Measurements from ENCODE around the gene ZNF331.
A peak's percentile ranks its signal among the peaks of the same experiment; 100 is the strongest.
"Not testable (repeated sequence)": the region's sequence is repeated elsewhere in the genome, so short reads cannot be mapped to it uniquely, and the experiment has no call there.

ZNF331 gene

GRCh38 chr19:53537521-53538377, at the start of gene ZNF331:
ZNF331 (plus strand) TSS chr19:53538145; CDS start chr19:53569377, 31,232 bp downstream.
- ATAC-seq (peak; percentile 90), DNase-seq (ENCODE audit: low spot score in 2 of 2) (peak; percentile 79 to 88)
- H3K4me3 Mint-ChIP-seq, result peak within 1 kb of the TSS; percentile 97
- peaks cover 2% of the 10 kb centered on the region for H3K9me3 Mint-ChIP-seq
- peak within 1 kb of the TSS; percentile 98 for H3K27ac Mint-ChIP-seq
- peaks cover 18% of the 10 kb centered on the region for H3K4me1 Mint-ChIP-seq
- H3K36me3 Mint-ChIP-seq, result peaks cover 45% of the 10 kb centered on the region

GRCh38 chr19:53492153-53492552, 45.8 kb upstream of the ZNF331 start:
- DNase-seq (ENCODE audit: low spot score in 2 of 2) (no peak), ATAC-seq (no peak)
- Mint-ChIP-seq H3K9me3 (peaks cover 31% of the 10 kb centered on the region), H3K36me3 (peaks cover 36% of the 10 kb centered on the region), H3K4me3 (no peak overlapping the region), H3K27ac (no peak overlapping the region), H3K4me1 (no peaks in the 10 kb centered on the region)

- peaks cover 24% of the 10 kb centered on the region for H3K9me3 Mint-ChIP-seq
- DNase-seq (ENCODE audit: low spot score in 2 of 2); ATAC-seq; H3K27ac Mint-ChIP-seq; H3K4me3 Mint-ChIP-seq; H3K4me1 Mint-ChIP-seq; H3K36me3 Mint-ChIP-seq: not testable (repeated sequence)
Measured at GRCh38 chr19:53497311-53498023, 40.5 kb upstream of the ZNF331 start.

GRCh38 chr19:53498024-53498395, 39.9 kb upstream of the ZNF331 start:
- H3K4me3 Mint-ChIP-seq; ATAC-seq; H3K36me3 Mint-ChIP-seq; H3K4me1 Mint-ChIP-seq; DNase-seq (ENCODE audit: low spot score in 2 of 2); H3K27ac Mint-ChIP-seq: not testable (repeated sequence)
- peaks cover 23% of the 10 kb centered on the region for H3K9me3 Mint-ChIP-seq

GRCh38 chr19:53503151-53503550, 34.8 kb upstream of the ZNF331 start:
- H3K36me3 Mint-ChIP-seq, H3K4me3 Mint-ChIP-seq, ATAC-seq: not testable (repeated sequence)

GRCh38 chr19:53503671-53504364, 34.1 kb upstream of the ZNF331 start:
- not testable (repeated sequence) for H3K4me1 Mint-ChIP-seq; H3K36me3 Mint-ChIP-seq; ATAC-seq; H3K27ac Mint-ChIP-seq; DNase-seq (ENCODE audit: low spot score in 2 of 2); H3K4me3 Mint-ChIP-seq
- H3K9me3 Mint-ChIP-seq, result peaks cover 11% of the 10 kb centered on the region

More at GRCh38 chr19:53503151-53503550, 34.8 kb upstream of the ZNF331 start:
- not testable (repeated sequence) for DNase-seq (ENCODE audit: low spot score in 2 of 2); H3K27ac Mint-ChIP-seq; H3K4me1 Mint-ChIP-seq
- H3K9me3 Mint-ChIP-seq, result peaks cover 14% of the 10 kb centered on the region

- not testable (repeated sequence) for H3K9me3 Mint-ChIP-seq; DNase-seq (ENCODE audit: low spot score in 2 of 2); ATAC-seq; H3K4me3 Mint-ChIP-seq; H3K27ac Mint-ChIP-seq; H3K36me3 Mint-ChIP-seq; H3K4me1 Mint-ChIP-seq
Measured at GRCh38 chr19:53504365-53504703, 33.6 kb upstream of the ZNF331 start.

GRCh38 chr19:53504885-53505284, 33.1 kb upstream of the ZNF331 start:
- ATAC-seq, result no peak
- H3K27ac Mint-ChIP-seq, result no peak overlapping the region
- H3K4me1 Mint-ChIP-seq, result no peaks in the 10 kb centered on the region
- no peaks in the 10 kb centered on the region for H3K36me3 Mint-ChIP-seq
- peaks cover 7% of the 10 kb centered on the region for H3K9me3 Mint-ChIP-seq
- H3K4me3 Mint-ChIP-seq, result no peak overlapping the region
- DNase-seq (ENCODE audit: low spot score in 2 of 2), result no peak

GRCh38 chr19:53506728-53507127, 31.2 kb upstream of the ZNF331 start:
- no peaks in the 10 kb centered on the region for H3K4me1 Mint-ChIP-seq
- H3K36me3 Mint-ChIP-seq, result no peaks in the 10 kb centered on the region
- H3K27ac Mint-ChIP-seq, result no peak overlapping the region
- DNase-seq (ENCODE audit: low spot score in 2 of 2) (no peak), ATAC-seq (no peak)
- H3K9me3 Mint-ChIP-seq, result peaks cover 7% of the 10 kb centered on the region
- no peak overlapping the region for H3K4me3 Mint-ChIP-seq

GRCh38 chr19:53507523-53508442, 30.2 kb upstream of the ZNF331 start:
- Mint-ChIP-seq H3K27ac (no peak overlapping the region), H3K4me1 (no peaks in the 10 kb centered on the region), H3K4me3 (no peak overlapping the region), H3K36me3 (no peaks in the 10 kb centered on the region), H3K9me3 (peaks cover 5% of the 10 kb centered on the region)
- no peak for ATAC-seq
- no peak for DNase-seq (ENCODE audit: low spot score in 2 of 2)

GRCh38 chr19:53509443-53509842, 28.5 kb upstream of the ZNF331 start:
- Mint-ChIP-seq H3K9me3 (peaks cover 5% of the 10 kb centered on the region), H3K4me1 (no peaks in the 10 kb centered on the region), H3K4me3 (no peak overlapping the region), H3K27ac (no peak overlapping the region), H3K36me3 (no peaks in the 10 kb centered on the region)
- ATAC-seq (no peak), DNase-seq (ENCODE audit: low spot score in 2 of 2) (no peak)

- no peaks in the 10 kb centered on the region for H3K4me1 Mint-ChIP-seq
- ATAC-seq, result no peak
- no peak overlapping the region for H3K4me3 Mint-ChIP-seq
- H3K9me3 Mint-ChIP-seq, result peaks cover 5% of the 10 kb centered on the region
- no peaks in the 10 kb centered on the region for H3K36me3 Mint-ChIP-seq
- no peak overlapping the region for H3K27ac Mint-ChIP-seq
- DNase-seq (ENCODE audit: low spot score in 2 of 2), result no peak
Measured at GRCh38 chr19:53509845-53510244, 28.1 kb upstream of the ZNF331 start.

- DNase-seq (ENCODE audit: low spot score in 2 of 2) (no peak), ATAC-seq (no peak)
- peaks cover 3% of the 10 kb centered on the region for H3K9me3 Mint-ChIP-seq
- H3K4me3 Mint-ChIP-seq, result no peak overlapping the region
- H3K36me3 Mint-ChIP-seq, result no peaks in the 10 kb centered on the region
- H3K27ac Mint-ChIP-seq, result no peak overlapping the region
- H3K4me1 Mint-ChIP-seq, result no peaks in the 10 kb centered on the region
Measured at GRCh38 chr19:53511357-53511756, 26.6 kb upstream of the ZNF331 start.

GRCh38 chr19:53511933-53512374, 26.0 kb upstream of the ZNF331 start:
- no peaks in the 10 kb centered on the region for H3K9me3 Mint-ChIP-seq
- no peak overlapping the region for H3K27ac Mint-ChIP-seq
- H3K4me3 Mint-ChIP-seq, result no peak overlapping the region
- H3K4me1 Mint-ChIP-seq, result no peaks in the 10 kb centered on the region
- ATAC-seq, result peak; percentile 83
- peak in 1 of 2 donors; percentile 65 for DNase-seq (ENCODE audit: low spot score in 2 of 2)
- H3K36me3 Mint-ChIP-seq, result no peaks in the 10 kb centered on the region

Measured in stimulated activated effector memory CD8-positive, alpha-beta T cell treated with anti-CD3 and anti-CD28 coated beads, Interleukin-12 subunit alpha, Interleukin-12 subunit beta, amount 100 ng/mL, for 72 hours (primary cell).